Colonic mucosa (tissue), 4 donors: Measurements from ENCODE around the gene LRRFIP1. TPM values are rescaled to one million over a fixed set of nuclear protein-coding genes. Genes with fewer than 3 reads are reported as not detected.

Experiments used
- DNase-seq: peaks from one replicate; pipeline ENCODE4 v3.0.0-alpha.2; 2020
- H3K27ac ChIP-seq: fragments of 200-600 bp; one replicate; pipeline ENCODE4 v1.8.0; 2021
- H3K27me3 ChIP-seq: fragments of 200-600 bp; one replicate; pipeline ENCODE4 v1.8.0; 2021
- H3K36me3 ChIP-seq: fragments of 200-600 bp; one replicate; pipeline ENCODE4 v1.8.0; 2021
- H3K4me1 ChIP-seq: fragments of 200-600 bp; one replicate; pipeline ENCODE4 v1.8.0; 2021; ENCODE audit warnings: mild to moderate bottlenecking
- H3K4me3 ChIP-seq: fragments of 200-600 bp; one replicate; pipeline ENCODE4 v1.8.0; 2021
- H3K9ac ChIP-seq, 2 donors: one replicate each; pipeline ENCODE4 v1.7.0; 2013; ENCODE audit warnings: control low read depth in 2 of 2, low read depth in 2 of 2, low read length in 2 of 2
- H3K9me3 ChIP-seq: fragments of 200-600 bp; one replicate; pipeline ENCODE4 v1.8.0; 2021
- intact Hi-C: fragments of 100-400 bp; cut with DNase I; formaldehyde crosslinking; loops from one replicate; pipeline ENCODE4 v1.14.1; 2022
- total RNA-seq, 2 donors: library from RNA; stranded (reverse); fragmentation: NEBNext Ultra II Directional in 1 of 2; extraction: Animal tissue kit (Norgen Biotek cat#: 25700) in 1 of 2; gene quantifications; one replicate each; pipeline ENCODE4 v1.2.1, GENCODE V29; 2021
- TF ChIP-seq, protein P1 (sequence below): fragments of 200-600 bp; IDR thresholded peaks from one replicate; pipeline ENCODE4 v1.8.0; 2022; ENCODE audit warnings: antibody characterized with exemption, mild to moderate bottlenecking
- donor health status: healthy.
- donor health status: DM: no; HTN: no; CAD: no.
- donor health status: DM: no; HTN: no; CAD: no.

Gene LRRFIP1
- total RNA-seq, 2 donors from 2014 or later = 114 to 133 TPM

DNA sequence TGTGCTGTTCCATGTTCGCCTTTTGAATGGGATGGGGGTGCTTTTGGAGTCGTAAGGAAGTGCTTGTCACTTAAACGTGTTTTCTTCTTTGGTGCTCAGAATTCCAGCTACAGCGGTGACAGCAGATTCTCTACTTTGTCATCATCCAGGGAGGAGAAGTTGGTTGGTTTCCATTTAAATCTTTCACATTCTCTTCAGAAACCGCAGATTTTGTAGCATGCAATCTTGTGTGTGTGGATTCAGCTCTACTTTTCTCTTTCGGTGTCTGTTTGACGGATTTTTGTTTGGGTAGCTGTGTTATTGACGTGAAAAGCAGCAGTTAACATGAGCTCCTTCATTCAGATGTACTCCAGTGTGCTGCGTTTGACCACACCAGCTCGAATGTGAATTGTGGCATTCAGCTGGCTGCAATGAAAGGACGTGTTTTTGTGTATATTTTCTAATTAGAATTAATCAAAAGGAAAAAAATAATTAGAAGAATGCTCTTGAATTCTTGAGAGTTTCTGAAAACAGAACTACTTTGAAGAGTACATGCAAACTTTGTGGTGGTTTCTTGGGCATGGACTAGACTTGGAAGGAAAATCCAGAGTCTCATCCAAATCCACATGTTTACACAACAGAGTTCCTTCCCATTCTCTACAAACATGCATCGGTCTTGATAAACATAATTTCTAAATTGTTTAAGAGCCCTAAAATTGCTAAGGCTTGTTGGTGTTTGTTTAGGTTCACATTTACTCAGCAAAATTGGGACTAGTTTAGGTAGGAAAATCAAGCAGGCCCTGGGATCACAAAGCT is 102.5 kb downstream of the LRRFIP1 start:
- H3K27ac ChIP-seq = no peak overlapping the region
- H3K36me3 ChIP-seq = no peaks in the 10 kb centered on the region
- no peak overlapping the region for H3K4me3 ChIP-seq
- peaks cover 39% of the 10 kb centered on the region for H3K4me1 ChIP-seq
- intact Hi-C loops = no loop called here
- no peak for DNase-seq
- H3K9me3 ChIP-seq = no peaks in the 10 kb centered on the region
- TF ChIP-seq, protein P1, sequence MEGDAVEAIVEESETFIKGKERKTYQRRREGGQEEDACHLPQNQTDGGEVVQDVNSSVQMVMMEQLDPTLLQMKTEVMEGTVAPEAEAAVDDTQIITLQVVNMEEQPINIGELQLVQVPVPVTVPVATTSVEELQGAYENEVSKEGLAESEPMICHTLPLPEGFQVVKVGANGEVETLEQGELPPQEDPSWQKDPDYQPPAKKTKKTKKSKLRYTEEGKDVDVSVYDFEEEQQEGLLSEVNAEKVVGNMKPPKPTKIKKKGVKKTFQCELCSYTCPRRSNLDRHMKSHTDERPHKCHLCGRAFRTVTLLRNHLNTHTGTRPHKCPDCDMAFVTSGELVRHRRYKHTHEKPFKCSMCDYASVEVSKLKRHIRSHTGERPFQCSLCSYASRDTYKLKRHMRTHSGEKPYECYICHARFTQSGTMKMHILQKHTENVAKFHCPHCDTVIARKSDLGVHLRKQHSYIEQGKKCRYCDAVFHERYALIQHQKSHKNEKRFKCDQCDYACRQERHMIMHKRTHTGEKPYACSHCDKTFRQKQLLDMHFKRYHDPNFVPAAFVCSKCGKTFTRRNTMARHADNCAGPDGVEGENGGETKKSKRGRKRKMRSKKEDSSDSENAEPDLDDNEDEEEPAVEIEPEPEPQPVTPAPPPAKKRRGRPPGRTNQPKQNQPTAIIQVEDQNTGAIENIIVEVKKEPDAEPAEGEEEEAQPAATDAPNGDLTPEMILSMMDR = no peak
- H3K27me3 ChIP-seq = no peaks in the 10 kb centered on the region
- H3K9ac ChIP-seq = no peak overlapping the region

DNA sequence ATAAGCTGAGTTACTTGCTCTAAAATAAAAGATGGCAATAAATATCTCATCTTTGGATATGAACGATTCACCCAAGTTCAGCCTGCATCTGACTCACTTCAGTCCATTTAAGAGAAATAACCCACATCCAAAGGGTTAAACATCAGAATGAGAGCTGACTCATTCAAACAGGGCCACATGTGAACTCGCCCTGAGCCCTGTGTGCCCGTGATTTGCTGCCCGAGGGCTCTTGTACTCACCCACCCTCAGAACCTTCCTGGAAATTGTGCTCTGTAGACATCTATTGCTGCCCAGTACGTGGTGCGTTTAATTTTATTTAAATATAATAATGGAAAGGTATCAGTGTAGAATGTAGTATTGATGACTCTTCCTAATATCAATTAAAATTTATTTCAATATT is 104.3 kb downstream of the LRRFIP1 start:
- TF ChIP-seq, protein P1 = no peak
- no peak for DNase-seq
- peaks cover 27% of the 10 kb centered on the region for H3K4me1 ChIP-seq
- H3K9me3 ChIP-seq = no peaks in the 10 kb centered on the region
- intact Hi-C loops = no loop called here
- H3K27ac ChIP-seq = no peak overlapping the region
- H3K27me3 ChIP-seq = no peaks in the 10 kb centered on the region
- H3K9ac ChIP-seq = no peak overlapping the region
- no peaks in the 10 kb centered on the region for H3K36me3 ChIP-seq
- H3K4me3 ChIP-seq = no peak overlapping the region

DNA sequence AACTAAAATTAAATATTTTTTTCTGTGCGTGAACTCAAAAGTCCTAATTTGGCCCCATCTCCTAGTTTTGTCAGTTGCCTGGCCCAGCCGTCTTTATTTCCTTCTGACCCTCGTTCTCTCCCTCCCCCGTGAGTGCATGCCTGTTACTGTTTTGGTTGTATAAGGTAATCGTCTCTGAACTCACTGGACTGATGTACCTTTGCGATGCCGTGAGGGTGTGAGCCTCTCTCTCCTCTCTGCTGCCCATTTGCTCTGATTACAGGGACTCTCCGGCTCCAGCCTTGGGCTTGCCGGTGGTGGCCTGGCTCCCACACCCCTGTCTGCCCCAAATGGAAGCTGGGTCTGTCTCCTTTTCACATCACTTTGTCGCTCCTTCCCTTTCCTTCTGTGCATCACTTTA is 104.7 kb downstream of the LRRFIP1 start:
- no peaks in the 10 kb centered on the region for H3K36me3 ChIP-seq
- TF ChIP-seq, protein P1 = no peak
- intact Hi-C loops = no loop called here
- no peaks in the 10 kb centered on the region for H3K27me3 ChIP-seq
- H3K9me3 ChIP-seq = no peaks in the 10 kb centered on the region
- peak overlapping the region; percentile 36 for H3K27ac ChIP-seq
- H3K4me1 ChIP-seq = peaks cover 24% of the 10 kb centered on the region
- no peak overlapping the region for H3K9ac ChIP-seq
- DNase-seq = no peak
- no peak overlapping the region for H3K4me3 ChIP-seq

DNA sequence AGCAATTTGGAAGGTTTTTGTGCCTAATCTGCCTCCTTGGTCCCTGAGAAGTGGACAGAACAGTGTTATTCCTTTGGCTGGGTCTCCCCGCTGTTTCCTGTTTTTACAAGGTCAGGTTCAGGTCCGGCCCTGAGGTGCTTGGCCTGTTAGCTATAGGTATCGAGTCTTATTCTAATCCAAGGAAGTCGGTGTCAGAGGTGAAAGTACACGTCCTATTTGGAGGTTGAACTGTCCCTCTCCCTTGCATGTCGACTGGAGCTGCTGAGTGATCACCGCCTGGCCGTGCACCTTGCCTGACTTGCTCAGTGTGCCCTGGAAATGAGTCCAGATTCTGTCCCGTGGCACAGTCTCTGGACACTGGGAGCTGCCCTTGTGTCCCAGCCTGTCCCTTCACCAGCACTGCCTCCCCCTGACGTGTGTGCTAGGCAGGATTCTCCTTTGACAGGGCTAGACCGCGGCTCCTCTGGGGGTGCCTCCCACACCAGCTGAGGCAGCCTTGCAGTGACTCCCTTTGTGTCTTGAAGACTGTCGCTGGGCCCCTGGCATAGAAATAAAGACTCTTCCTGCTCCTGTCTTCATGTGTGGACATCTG is 105.5 kb downstream of the LRRFIP1 start:
- H3K9me3 ChIP-seq = no peaks in the 10 kb centered on the region
- TF ChIP-seq, protein P1 = no peak
- no peaks in the 10 kb centered on the region for H3K36me3 ChIP-seq
- H3K9ac ChIP-seq = no peak overlapping the region
- DNase-seq = no peak
- H3K27ac ChIP-seq = peak overlapping the region; percentile 36
- no peaks in the 10 kb centered on the region for H3K27me3 ChIP-seq
- no peak overlapping the region for H3K4me3 ChIP-seq
- H3K4me1 ChIP-seq = peaks cover 21% of the 10 kb centered on the region
- intact Hi-C loops = no loop called here

DNA sequence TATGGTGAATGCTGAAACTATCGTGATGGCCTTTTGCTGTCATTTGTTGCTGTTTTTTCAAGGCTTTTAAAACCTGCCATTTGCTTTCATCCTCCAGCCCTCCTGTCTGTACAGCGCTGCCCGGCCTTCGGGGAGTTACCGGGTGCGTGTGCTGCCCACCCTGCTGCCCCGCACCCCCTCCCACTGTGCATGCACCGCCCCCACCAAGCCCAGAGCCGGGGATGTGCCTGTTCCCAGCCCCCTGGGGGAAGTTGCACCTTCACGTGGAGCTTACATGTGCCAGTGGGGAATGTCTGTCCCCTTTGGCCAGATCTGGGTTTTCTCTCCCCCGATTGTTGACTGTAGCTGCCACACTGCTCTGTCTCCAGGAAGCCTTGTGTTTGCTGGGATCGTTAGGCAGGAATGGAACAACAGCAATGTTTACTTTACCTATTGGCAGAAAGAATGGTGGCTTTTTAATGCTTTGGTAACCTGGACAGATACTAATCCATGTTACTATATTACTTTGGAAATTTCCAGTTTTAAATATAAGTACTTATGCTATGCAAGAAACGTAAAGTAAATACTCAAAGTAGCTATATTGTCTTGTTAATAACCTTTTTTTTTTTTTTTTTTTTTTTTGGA is 106.4 kb downstream of the LRRFIP1 start:
- TF ChIP-seq, protein P1 = no peak
- Histone ChIP-seq H3K4me3 (no peak overlapping the region), H3K9me3 (no peaks in the 10 kb centered on the region), H3K36me3 (no peaks in the 10 kb centered on the region), H3K27ac (peak overlapping the region; percentile 3), H3K27me3 (no peaks in the 10 kb centered on the region), H3K4me1 (peaks cover 21% of the 10 kb centered on the region), H3K9ac (peak overlapping the region in 1 of 2 donors; percentile 8)
- intact Hi-C loops = no loop called here
- DNase-seq = no peak
